Ascending aorta (tissue), 2 donors: ENCODE measurements around the gene BRAT1. TPM values are rescaled to one million over a fixed set of nuclear protein-coding genes. Genes with fewer than 3 reads are reported as not detected.

ENCODE experiments used
- DNase-seq, 2 donors: peaks; one replicate each; pipeline ENCODE4 v3.0.0-alpha.2; 2019; ENCODE audit warnings: low spot score in 2 of 2
- H3K27ac ChIP-seq, 2 donors: fragments of 200-600 bp; sonication (generic); one replicate each; pipeline ENCODE4 v1.5.1; 2016 to 2017; ENCODE audit warnings: mild to moderate bottlenecking in 1 of 2
- H3K27me3 ChIP-seq: fragments of 200-600 bp; sonication (generic); one replicate; pipeline ENCODE4 v1.5.1; 2017
- H3K36me3 ChIP-seq, 2 donors: fragments of 200-600 bp; sonication (generic); one replicate each; pipeline ENCODE4 v1.5.1; 2016
- H3K4me1 ChIP-seq, 2 donors: fragments of 200-600 bp; sonication (generic); one replicate each; pipeline ENCODE4 v1.5.1; 2016 to 2017; ENCODE audit warnings: mild to moderate bottlenecking in 1 of 2
- H3K4me3 ChIP-seq, 2 donors: fragments of 200-600 bp; sonication (generic); one replicate each; pipeline ENCODE4 v1.5.1; 2016 to 2017; ENCODE audit warnings: mild to moderate bottlenecking in 1 of 2
- H3K9me3 ChIP-seq, 2 donors: fragments of 200-600 bp; sonication (generic); one replicate each; pipeline ENCODE4 v1.5.1; 2016
- CTCF ChIP-seq, 3 experiments: fragments of 200-600 bp in 2 of 3; fragments of 450-650 bp in 1 of 3; sonication (generic) in 2 of 3; IDR thresholded peaks; one replicate each; pipeline ENCODE4 v1.5.1; 2016 to 2019; ENCODE audit warnings: antibody characterized with exemption in 3 of 3, mild to moderate bottlenecking in 1 of 3, moderate library complexity in 1 of 3
- intact Hi-C: fragments of 100-400 bp; cut with DNase I; formaldehyde crosslinking; loops from one replicate; pipeline ENCODE4 v1.15.1; 2023
- total RNA-seq: library from RNA; depleted of rRNA; stranded (reverse); fragments of >200 nt; gene quantifications from one replicate; pipeline ENCODE4 v1.1.0, GENCODE V29; 2016

BRAT1 gene
- total RNA-seq, 1 donor from 2014 or later: 84.0 TPM

- DNase-seq: no peak
- Histone ChIP-seq H3K4me1 (no peaks in the 10 kb centered on the region), H3K27ac (no peak overlapping the region), H3K4me3 (no peak overlapping the region), H3K9me3 (no peaks in the 10 kb centered on the region), H3K36me3 (no peaks in the 10 kb centered on the region), H3K27me3 (no peaks in the 10 kb centered on the region)
- intact Hi-C loops: no loop called here
- no peak for TF ChIP-seq CTCF (IDR thresholded peaks at IDR 0.05)
These were observed 51.0 kb downstream of the BRAT1 start for GRCh38 chr7:2504128-2504888.

- Histone ChIP-seq H3K4me3 (no peak overlapping the region), H3K27ac (no peak overlapping the region), H3K4me1 (no peaks in the 10 kb centered on the region), H3K36me3 (no peaks in the 10 kb centered on the region), H3K9me3 (no peaks in the 10 kb centered on the region), H3K27me3 (no peaks in the 10 kb centered on the region)
- intact Hi-C loops: no loop called here
- no peak for DNase-seq
- no peak for TF ChIP-seq CTCF (IDR thresholded peaks at IDR 0.05)
These were observed 52.0 kb downstream of the BRAT1 start for GRCh38 chr7:2503056-2503941.

GRCh38 chr7:2502647-2502966, 52.7 kb downstream of the BRAT1 start:
- H3K27me3 ChIP-seq: no peaks in the 10 kb centered on the region
- no peaks in the 10 kb centered on the region for H3K36me3 ChIP-seq
- intact Hi-C loops: no loop called here
- H3K27ac ChIP-seq: no peak overlapping the region
- H3K9me3 ChIP-seq: no peaks in the 10 kb centered on the region
- H3K4me3 ChIP-seq: no peak overlapping the region
- DNase-seq: no peak
- H3K4me1 ChIP-seq: no peaks in the 10 kb centered on the region
- TF ChIP-seq CTCF (IDR thresholded peaks at IDR 0.05): no peak

GRCh38 chr7:2501947-2502646, 53.2 kb downstream of the BRAT1 start:
- intact Hi-C loops: no loop called here
- DNase-seq: no peak

More at GRCh38 chr7:2501947-2502646, 53.2 kb downstream of the BRAT1 start:
- H3K36me3 ChIP-seq: no peaks in the 10 kb centered on the region
- no peaks in the 10 kb centered on the region for H3K9me3 ChIP-seq
- H3K4me1 ChIP-seq: no peaks in the 10 kb centered on the region
- no peaks in the 10 kb centered on the region for H3K27me3 ChIP-seq
- H3K27ac ChIP-seq: no peak overlapping the region
- no peak overlapping the region for H3K4me3 ChIP-seq
- no peak for TF ChIP-seq CTCF (IDR thresholded peaks at IDR 0.05)
